ENCODE measurements around the gene PXDC1. TPM values are rescaled to one million over a fixed set of nuclear protein-coding genes. Genes with fewer than 3 reads are reported as not detected.
"Not testable (repeated sequence)": the region's sequence is repeated elsewhere in the genome, so short reads cannot be mapped to it uniquely, and the experiment has no call there.

PXDC1 gene
- total RNA-seq, 2 experiments from 2014 or later, result 0.29 to 0.36 TPM

DNA sequence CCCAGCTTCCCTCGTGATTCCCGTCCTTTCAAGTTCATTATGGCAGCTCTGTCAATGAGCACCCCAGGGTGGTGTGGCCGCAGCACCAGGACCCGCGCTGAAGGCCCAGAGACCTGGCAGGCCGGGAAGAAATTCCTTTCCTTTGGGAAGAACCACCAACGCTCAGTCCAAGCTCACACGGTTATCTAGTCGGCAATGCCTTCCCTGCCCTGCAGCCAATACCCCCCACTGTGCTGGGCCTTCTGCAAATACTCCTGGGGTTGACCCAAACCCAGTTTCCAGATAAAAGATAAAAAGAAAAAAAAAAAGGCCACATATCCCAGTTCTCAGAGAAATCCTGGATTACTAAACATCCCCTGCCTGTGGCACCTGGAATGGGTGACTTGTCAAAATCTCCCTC, 28.7 kb downstream of the PXDC1 start:
- Mint-ChIP-seq H3K9me3 (no peaks in the 10 kb centered on the region), H3K27me3 (no peaks in the 10 kb centered on the region), H3K4me3 (no peak overlapping the region), H3K36me3 (ENCODE audit: low read depth) (no peaks in the 10 kb centered on the region), H3K27ac (no peak overlapping the region), H3K4me1 (ENCODE audit: low read depth) (peaks cover 23% of the 10 kb centered on the region)
- intact Hi-C loops (cut with micrococcal nuclease), result no loop called here
- ChIA-PET CTCF (interaction anchor here (1.2 to 3.0 kb wide), 2 partner anchors 9 to 256 kb away, joined by 3 to 18 read pairs; no protein-coding TSS in a partner anchor), POLR2A (interaction anchor here (0.8 kb wide), 1 partner anchor 32 kb away, joined by 3 read pairs; no protein-coding TSS in a partner anchor)
- TF ChIP-seq, protein P1, sequence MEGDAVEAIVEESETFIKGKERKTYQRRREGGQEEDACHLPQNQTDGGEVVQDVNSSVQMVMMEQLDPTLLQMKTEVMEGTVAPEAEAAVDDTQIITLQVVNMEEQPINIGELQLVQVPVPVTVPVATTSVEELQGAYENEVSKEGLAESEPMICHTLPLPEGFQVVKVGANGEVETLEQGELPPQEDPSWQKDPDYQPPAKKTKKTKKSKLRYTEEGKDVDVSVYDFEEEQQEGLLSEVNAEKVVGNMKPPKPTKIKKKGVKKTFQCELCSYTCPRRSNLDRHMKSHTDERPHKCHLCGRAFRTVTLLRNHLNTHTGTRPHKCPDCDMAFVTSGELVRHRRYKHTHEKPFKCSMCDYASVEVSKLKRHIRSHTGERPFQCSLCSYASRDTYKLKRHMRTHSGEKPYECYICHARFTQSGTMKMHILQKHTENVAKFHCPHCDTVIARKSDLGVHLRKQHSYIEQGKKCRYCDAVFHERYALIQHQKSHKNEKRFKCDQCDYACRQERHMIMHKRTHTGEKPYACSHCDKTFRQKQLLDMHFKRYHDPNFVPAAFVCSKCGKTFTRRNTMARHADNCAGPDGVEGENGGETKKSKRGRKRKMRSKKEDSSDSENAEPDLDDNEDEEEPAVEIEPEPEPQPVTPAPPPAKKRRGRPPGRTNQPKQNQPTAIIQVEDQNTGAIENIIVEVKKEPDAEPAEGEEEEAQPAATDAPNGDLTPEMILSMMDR (IDR thresholded peaks at IDR 0.05), result no peak
- DNase-seq (no peak), ATAC-seq (no peak)

DNA sequence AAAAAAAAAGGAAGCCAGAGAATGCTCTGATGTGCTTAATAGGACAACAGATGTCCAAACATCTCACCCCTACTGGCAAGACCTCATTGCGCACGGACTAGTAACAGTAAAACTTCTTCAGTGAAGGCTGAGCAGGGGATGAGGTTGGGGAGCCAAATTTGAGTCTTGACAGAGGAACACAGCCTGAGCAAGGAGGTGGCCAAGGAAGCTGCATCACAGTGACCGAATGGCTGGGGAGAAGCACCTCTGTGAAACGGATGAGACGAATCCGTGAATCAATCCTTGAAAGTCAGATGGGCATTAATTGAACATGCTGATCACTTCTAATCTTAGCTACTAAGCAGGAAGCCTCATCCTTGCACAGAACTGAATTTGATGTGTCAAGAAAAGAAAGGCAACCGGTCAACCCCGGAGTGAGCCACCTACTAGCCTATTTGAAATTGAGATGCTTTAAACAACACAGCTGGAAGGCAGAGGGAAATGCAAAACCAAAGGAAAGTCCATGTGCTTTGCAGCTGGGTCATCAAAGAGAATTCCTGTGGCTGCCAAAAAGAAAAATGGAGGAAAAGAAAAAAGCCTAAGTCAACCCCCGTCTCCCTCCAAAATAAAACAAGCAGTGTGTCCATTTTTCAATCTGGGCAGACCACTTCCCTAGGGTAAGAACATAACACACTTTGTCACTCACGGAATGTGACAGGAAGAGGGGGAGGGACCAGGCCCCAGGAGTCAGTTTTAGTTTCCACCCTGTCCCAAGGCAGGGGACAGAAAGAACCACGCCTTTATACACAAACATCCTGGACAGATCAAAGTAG, 29.5 kb downstream of the PXDC1 start:
- Mint-ChIP-seq H3K36me3 (ENCODE audit: low read depth) (no peaks in the 10 kb centered on the region), H3K27ac (no peak overlapping the region), H3K9me3 (no peaks in the 10 kb centered on the region), H3K27me3 (no peaks in the 10 kb centered on the region), H3K4me1 (ENCODE audit: low read depth) (peaks cover 23% of the 10 kb centered on the region), H3K4me3 (no peak overlapping the region)
- ChIA-PET POLR2A (interaction anchor here (0.8 kb wide), 1 partner anchor 33 kb away, joined by 3 read pairs; no protein-coding TSS in a partner anchor), CTCF (interaction anchor here (0.8 to 3.0 kb wide), 4 partner anchors 10 to 442 kb away, joined by 3 to 18 read pairs (median 3); no protein-coding TSS in a partner anchor)
- ATAC-seq (no peak), DNase-seq (no peak)
- intact Hi-C loops (cut with micrococcal nuclease), result no loop called here
- TF ChIP-seq, protein P1 (IDR thresholded peaks at IDR 0.05), result no peak

DNA sequence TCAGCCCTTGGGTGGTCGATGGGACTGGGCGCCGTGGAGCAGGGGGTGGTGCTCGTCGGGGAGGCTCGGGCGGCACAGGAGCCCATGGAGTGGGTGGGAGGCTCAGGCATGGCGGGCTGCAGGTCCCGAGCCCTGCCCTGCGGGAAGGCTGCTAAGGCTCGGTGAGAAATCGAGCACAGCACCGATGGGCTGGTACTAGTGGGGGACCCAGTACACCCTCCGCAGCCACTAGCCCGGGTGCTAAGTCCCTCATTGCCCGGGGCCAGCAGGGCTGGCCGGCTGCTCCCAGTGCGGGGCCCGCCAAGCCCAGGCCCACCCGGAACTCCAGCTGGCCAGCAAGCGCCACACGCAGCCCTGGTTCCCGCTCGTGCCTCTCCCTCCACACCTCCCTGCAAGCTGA, 30.7 kb downstream of the PXDC1 start:
- H3K9me3 Mint-ChIP-seq; ATAC-seq; intact Hi-C loops (cut with micrococcal nuclease); POLR2A ChIA-PET; DNase-seq; H3K36me3 Mint-ChIP-seq (ENCODE audit: low read depth); H3K27me3 Mint-ChIP-seq; H3K4me3 Mint-ChIP-seq; H3K27ac Mint-ChIP-seq: not testable (repeated sequence)
- CTCF ChIA-PET, result interaction anchor here (1.1 kb wide), 1 partner anchor 401 kb away, joined by 3 read pairs; no protein-coding TSS in a partner anchor
- peaks cover 23% of the 10 kb centered on the region for H3K4me1 Mint-ChIP-seq (ENCODE audit: low read depth)

DNA sequence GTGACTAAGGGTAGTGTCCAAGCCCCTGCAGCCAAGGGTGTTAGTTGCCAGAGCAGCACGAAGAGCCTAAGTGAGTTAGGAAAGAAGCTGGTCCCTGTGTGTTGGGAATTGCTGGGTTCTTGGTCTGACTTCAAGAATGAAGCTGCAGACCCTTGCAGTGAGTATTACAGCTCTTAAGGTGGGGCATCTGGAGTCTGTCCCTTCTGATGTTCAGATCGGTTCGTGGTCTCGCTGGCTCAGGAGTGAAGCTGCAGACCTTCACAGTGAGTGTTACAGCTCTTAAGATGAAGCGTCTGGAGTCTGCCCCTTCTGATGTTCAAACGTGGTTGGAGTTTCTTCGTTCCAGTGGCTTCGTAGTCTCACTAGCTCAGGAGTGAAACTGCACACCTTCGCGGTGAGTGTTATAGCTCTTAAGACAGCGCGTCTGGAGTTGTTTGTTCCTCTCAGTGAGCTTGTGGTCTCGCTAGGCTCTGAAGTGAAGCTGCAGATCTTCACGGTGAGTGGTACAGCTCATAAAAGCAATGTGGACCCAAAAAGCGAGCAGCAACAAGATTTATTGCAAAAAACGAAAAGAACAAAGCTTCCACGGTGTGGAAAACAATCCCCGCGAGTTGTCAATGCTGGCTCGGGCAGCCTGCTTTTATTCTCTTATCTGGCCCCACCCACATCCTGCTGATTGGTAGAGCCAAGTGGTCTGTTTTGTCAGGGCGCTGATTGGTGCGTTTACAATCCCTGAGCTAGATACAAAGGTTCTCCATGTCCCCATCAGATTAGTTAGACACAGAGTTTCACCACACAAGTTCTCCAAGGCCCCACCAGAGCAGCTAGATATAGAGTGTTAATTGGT, 31.8 kb downstream of the PXDC1 start:
- Mint-ChIP-seq H3K4me1 (ENCODE audit: low read depth) (peaks cover 23% of the 10 kb centered on the region), H3K27me3 (no peaks in the 10 kb centered on the region), H3K27ac (peak overlapping the region; percentile 67), H3K4me3 (peak overlapping the region; percentile 77), H3K36me3 (ENCODE audit: low read depth) (no peaks in the 10 kb centered on the region), H3K9me3 (peaks cover 2% of the 10 kb centered on the region)
- POLR2A ChIA-PET, result interaction anchor here (0.5 to 1.2 kb wide), 2 partner anchors 134 to 440 kb away, joined by 3 to 4 read pairs; no protein-coding TSS in a partner anchor
- peak; percentile 77 for ATAC-seq
- CTCF ChIA-PET, result interaction anchor here (1.1 to 2.0 kb wide), 3 partner anchors 12 to 440 kb away, joined by 3 to 10 read pairs (median 4); no protein-coding TSS in a partner anchor
- TF ChIP-seq, protein P1 (IDR thresholded peaks at IDR 0.05), result no peak
- DNase-seq, result peak; percentile 24
- intact Hi-C loops (cut with micrococcal nuclease), result no loop called here

DNA sequence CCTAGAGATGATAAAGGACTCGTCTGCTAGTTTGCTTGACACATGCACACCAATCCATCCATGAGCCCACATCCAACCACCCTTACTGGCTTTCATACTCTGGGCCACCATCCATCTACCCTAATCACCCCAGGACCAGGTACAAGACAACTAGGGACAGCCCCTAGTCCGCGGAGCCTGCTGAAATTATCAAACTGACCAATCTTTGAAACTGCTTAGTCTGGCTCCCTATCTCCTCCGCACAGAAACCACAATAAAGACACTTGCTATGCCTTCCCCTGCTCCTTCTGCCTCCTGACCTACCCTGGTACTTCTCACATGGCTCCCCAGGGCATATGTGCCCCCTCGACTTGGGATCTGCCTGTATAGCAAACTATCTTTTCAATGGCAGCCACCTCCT, 33.1 kb downstream of the PXDC1 start:
- TF ChIP-seq, protein P1 (IDR thresholded peaks at IDR 0.05), result no peak
- no peak for ATAC-seq
- peak overlapping the region; percentile 77 for H3K4me3 Mint-ChIP-seq
- POLR2A ChIA-PET, result interaction anchor here (0.6 kb wide), 1 partner anchor 153 kb away, joined by 3 read pairs; no protein-coding TSS in a partner anchor
- peaks cover 5% of the 10 kb centered on the region for H3K9me3 Mint-ChIP-seq
- intact Hi-C loops (cut with micrococcal nuclease), result no loop called here
- no peak overlapping the region for H3K27ac Mint-ChIP-seq
- no peak for DNase-seq
- peaks cover 23% of the 10 kb centered on the region for H3K4me1 Mint-ChIP-seq (ENCODE audit: low read depth)
- peaks cover 1% of the 10 kb centered on the region for H3K36me3 Mint-ChIP-seq (ENCODE audit: low read depth)
- no peaks in the 10 kb centered on the region for H3K27me3 Mint-ChIP-seq
- CTCF ChIA-PET, result interaction anchor here (1.0 to 2.0 kb wide), 2 partner anchors 13 to 14 kb away, joined by 3 to 10 read pairs; no protein-coding TSS in a partner anchor
